ENCODE data around the gene FAM53B.

FAM53B gene

DNA sequence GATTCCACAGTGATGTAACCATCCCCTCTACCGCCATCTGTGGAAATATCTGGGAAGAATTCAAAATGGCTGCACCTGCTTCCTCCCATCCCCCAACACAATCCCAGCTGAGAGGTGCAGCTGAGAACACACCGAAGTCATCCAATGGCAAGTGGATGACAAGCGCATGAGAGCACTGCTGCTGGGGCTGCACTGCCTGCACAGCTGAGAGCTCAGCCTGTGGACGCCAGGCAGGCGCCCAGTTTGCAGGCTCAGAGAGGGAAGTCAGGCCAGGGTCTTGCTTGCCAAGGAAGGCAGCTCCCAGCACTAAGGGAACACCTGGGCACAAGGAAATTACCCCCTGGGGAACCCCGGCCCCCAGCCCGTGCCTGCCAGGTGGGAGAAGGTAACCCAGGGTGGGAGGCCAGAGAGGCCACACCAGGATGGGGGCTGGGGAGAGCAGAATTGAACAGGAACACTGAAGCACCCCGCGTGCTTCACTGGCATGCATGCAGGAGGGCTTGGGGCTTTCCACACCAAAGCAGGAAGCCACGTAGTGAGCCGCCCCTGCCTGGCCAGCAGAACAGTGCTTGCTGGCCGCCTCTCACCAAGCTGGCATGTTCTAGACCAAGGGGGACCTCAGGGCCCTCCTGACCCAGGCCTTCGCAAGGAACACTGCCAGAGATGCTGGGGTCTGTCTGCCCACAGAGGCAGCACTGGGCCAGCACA, 46.2 kb downstream of the FAM53B start:
- peak overlapping the region; percentile 81 for H3K27ac ChIP-seq (ENCODE audit: insufficient read depth, low read length, poor library complexity, severe bottlenecking)
- peaks cover 10% of the 10 kb centered on the region for H3K36me3 ChIP-seq (ENCODE audit: control insufficient read depth, insufficient read depth, low read length)
- peaks cover 93% of the 10 kb centered on the region for H3K4me1 ChIP-seq (ENCODE audit: control insufficient read depth, insufficient read depth, low read length, poor library complexity, severe bottlenecking)

DNA sequence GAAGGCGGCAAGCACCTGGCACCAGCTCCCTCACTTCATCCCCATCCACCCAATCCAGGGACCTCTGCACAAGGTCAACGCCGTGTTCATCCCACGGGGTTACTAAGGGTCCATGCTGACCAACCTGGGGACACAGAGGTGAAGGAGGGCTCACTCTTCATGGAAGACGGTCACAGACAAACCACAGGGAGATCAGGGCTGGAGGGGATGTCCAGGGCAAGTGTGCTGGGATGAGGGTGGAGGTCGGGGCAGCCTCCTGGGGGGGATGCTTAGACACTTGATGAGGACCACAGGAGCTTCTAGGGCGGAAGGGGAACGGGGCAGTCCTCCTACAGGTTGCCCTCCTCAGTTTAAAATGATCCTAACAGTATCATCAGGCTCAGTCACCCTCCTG, 46.7 kb downstream of the FAM53B start:
- Histone ChIP-seq H3K27ac (ENCODE audit: insufficient read depth, low read length, poor library complexity, severe bottlenecking) (peak overlapping the region; percentile 81), H3K4me3 (ENCODE audit: insufficient read depth, low read depth, low read length, poor library complexity, severe bottlenecking) (peak overlapping the region; percentile 44), H3K9me3 (ENCODE audit: control insufficient read depth, low read length) (no peaks in the 10 kb centered on the region), H3K27me3 (replicated peaks; ENCODE audit: control insufficient read depth, insufficient read depth, low read length, poor library complexity, severe bottlenecking) (no peaks in the 10 kb centered on the region), H3K36me3 (ENCODE audit: control insufficient read depth, insufficient read depth, low read length) (peaks cover 10% of the 10 kb centered on the region), H3K4me1 (ENCODE audit: control insufficient read depth, insufficient read depth, low read length, poor library complexity, severe bottlenecking) (peaks cover 87% of the 10 kb centered on the region)
- no peak for DNase-seq

More for the DNA sequence above, 46.2 kb downstream of the FAM53B start:
- H3K27me3 ChIP-seq (replicated peaks; ENCODE audit: control insufficient read depth, insufficient read depth, low read length, poor library complexity, severe bottlenecking): no peaks in the 10 kb centered on the region
- peak; percentile 38 to 43 (median 39) for DNase-seq
- peak overlapping the region; percentile 18 for H3K4me3 ChIP-seq (ENCODE audit: insufficient read depth, low read depth, low read length, poor library complexity, severe bottlenecking)
- H3K9me3 ChIP-seq (ENCODE audit: control insufficient read depth, low read length): no peaks in the 10 kb centered on the region

DNA sequence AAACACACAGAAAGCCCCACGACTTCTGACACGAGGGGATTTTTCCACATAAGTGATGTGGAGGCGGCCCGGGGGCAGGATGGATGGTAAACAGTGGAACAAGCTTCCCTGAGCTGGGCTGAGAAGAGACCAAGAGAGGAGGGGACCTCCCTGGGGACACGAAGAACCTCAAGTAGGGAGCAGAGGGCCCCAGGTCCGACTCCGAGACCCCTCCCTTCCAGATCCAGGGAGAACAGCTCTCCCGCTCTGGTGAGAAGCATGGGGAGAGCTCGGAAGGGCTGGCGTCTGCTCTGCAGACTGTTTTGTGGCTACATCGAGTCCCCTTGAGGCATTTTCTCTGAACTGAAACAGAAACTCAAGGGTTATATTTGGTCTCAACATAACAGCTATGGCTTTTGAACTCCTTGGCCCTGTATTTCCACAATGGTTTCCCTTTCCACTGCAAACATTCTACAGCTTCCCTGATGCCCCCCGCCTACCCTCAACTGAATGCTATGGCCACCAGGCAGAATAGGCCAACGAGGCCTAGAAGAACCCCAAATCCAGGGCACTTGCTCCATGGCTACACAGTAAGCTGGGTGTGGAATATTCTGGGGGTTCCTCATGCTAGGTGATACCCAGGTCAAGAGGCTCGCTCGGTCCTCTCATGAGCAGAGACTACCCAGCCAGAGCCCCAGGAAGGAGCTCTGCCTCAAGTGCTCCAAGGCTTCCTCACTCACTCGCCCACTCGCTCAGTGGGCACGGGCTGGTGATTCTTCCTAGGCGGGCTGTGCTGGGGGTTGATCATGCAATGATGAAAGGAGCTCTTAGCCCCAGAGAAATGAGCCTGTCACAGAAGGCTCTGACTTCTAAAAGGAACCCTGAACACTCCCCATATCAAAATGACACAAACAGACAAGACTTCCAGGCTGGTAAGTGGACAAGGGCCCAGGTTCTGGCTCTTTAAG, 47.5 kb downstream of the FAM53B start:
- no peak for DNase-seq
- H3K4me1 ChIP-seq (ENCODE audit: control insufficient read depth, insufficient read depth, low read length, poor library complexity, severe bottlenecking): peaks cover 85% of the 10 kb centered on the region
- H3K36me3 ChIP-seq (ENCODE audit: control insufficient read depth, insufficient read depth, low read length): peaks cover 10% of the 10 kb centered on the region
- H3K9me3 ChIP-seq (ENCODE audit: control insufficient read depth, low read length): no peaks in the 10 kb centered on the region
- H3K27me3 ChIP-seq (replicated peaks; ENCODE audit: control insufficient read depth, insufficient read depth, low read length, poor library complexity, severe bottlenecking): no peaks in the 10 kb centered on the region
- peak overlapping the region; percentile 81 for H3K27ac ChIP-seq (ENCODE audit: insufficient read depth, low read length, poor library complexity, severe bottlenecking)
- peak overlapping the region; percentile 44 for H3K4me3 ChIP-seq (ENCODE audit: insufficient read depth, low read depth, low read length, poor library complexity, severe bottlenecking)

DNA sequence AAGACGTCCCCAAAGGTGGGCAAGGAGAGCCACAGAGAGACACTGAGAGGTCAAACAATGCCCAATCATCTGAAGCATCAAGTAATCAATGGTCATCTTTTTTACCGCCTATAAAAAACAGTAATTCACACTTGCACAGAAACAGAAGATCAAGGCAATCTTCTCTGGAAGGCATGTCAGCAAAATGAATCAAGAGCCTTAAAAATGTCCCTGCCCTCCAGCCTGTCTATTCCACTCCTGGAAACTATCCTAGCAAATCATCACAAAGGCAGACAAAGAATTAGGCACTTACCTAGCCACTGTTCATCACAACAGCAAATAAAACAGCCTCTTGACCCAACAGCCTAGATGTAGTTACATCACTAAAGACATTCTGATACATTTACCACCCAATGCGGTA, 48.9 kb downstream of the FAM53B start:
- DNase-seq: no peak
- H3K27ac ChIP-seq (ENCODE audit: insufficient read depth, low read length, poor library complexity, severe bottlenecking): peak overlapping the region; percentile 81
- no peak overlapping the region for H3K4me3 ChIP-seq (ENCODE audit: insufficient read depth, low read depth, low read length, poor library complexity, severe bottlenecking)
- H3K9me3 ChIP-seq (ENCODE audit: control insufficient read depth, low read length): no peaks in the 10 kb centered on the region
- peaks cover 10% of the 10 kb centered on the region for H3K36me3 ChIP-seq (ENCODE audit: control insufficient read depth, insufficient read depth, low read length)
- no peaks in the 10 kb centered on the region for H3K27me3 ChIP-seq (replicated peaks; ENCODE audit: control insufficient read depth, insufficient read depth, low read length, poor library complexity, severe bottlenecking)
- peaks cover 74% of the 10 kb centered on the region for H3K4me1 ChIP-seq (ENCODE audit: control insufficient read depth, insufficient read depth, low read length, poor library complexity, severe bottlenecking)

DNA sequence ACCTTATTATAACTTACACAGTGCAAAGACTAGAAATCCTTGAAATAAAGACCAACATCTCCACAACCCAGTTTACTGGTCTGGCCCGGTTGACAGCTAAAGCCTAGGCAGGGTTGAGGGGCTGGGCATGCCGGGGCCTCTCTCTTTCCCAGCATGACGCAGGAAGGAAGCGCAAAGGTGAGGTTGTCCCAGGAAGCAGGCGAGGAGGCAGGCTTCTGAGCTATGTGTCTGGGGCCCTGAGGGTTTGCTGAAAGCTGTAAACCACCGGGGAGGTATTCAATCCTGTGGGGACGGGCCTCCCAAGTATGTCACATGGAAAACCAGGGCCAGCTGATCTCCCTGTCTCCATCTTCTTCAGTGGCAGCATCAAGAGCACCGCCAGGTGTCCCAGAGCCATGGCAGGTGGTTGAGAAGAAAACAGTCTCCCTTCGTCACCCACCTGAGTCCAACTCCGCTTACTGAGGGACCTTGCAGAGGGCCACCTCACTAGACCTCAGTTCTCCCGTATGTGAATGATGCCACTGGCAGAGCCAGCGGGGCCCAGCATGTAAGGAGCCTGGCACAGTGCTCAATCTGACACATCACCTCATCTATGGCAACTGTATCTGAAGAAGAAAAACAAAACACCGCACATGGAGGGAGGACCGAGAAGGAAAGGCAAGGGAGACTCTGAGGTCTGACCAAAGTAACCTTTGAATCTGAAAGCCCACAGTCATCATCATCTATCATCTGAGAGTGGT, 49.5 kb downstream of the FAM53B start:
- H3K27ac ChIP-seq (ENCODE audit: insufficient read depth, low read length, poor library complexity, severe bottlenecking): peak overlapping the region; percentile 81
- H3K27me3 ChIP-seq (replicated peaks; ENCODE audit: control insufficient read depth, insufficient read depth, low read length, poor library complexity, severe bottlenecking): no peaks in the 10 kb centered on the region
- H3K36me3 ChIP-seq (ENCODE audit: control insufficient read depth, insufficient read depth, low read length): peaks cover 10% of the 10 kb centered on the region
- H3K4me3 ChIP-seq (ENCODE audit: insufficient read depth, low read depth, low read length, poor library complexity, severe bottlenecking): no peak overlapping the region
- H3K9me3 ChIP-seq (ENCODE audit: control insufficient read depth, low read length): no peaks in the 10 kb centered on the region
- peaks cover 74% of the 10 kb centered on the region for H3K4me1 ChIP-seq (ENCODE audit: control insufficient read depth, insufficient read depth, low read length, poor library complexity, severe bottlenecking)
- peak in 1 of 3 donors; percentile 20 for DNase-seq

DNA sequence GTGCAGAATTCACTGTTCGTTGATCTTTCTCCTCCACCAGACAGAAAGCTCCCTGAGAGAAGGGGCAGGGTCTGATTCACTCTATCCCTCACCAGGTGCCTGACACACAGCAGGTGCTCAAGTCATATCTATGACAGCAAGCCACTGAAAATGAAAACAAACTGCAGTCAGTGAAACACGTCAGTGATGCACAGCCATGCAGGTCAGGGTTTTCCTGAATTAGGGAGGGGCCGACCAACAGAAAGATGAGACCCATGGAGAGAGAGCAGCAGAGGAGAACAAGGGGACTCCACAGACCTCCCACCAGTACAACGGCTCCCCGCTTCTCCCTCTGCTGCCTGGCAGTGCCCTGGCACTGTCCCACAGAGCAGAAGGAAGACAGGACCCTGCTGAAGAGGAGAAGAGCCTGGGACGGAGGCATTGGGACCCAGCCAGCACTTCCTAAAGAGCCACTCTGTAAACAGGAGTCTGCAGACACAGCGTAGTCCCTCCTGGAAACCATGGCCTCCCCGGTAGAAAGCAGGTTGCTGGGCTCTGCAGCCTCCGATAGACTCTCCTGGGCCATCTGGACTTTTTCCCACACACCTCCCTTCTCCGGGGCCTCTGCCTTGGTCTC, 50.3 kb downstream of the FAM53B start:
- H3K4me3 ChIP-seq (ENCODE audit: insufficient read depth, low read depth, low read length, poor library complexity, severe bottlenecking): no peak overlapping the region
- H3K36me3 ChIP-seq (ENCODE audit: control insufficient read depth, insufficient read depth, low read length): peaks cover 10% of the 10 kb centered on the region
- H3K4me1 ChIP-seq (ENCODE audit: control insufficient read depth, insufficient read depth, low read length, poor library complexity, severe bottlenecking): peaks cover 74% of the 10 kb centered on the region
- no peaks in the 10 kb centered on the region for H3K9me3 ChIP-seq (ENCODE audit: control insufficient read depth, low read length)
- DNase-seq: peak in 1 of 3 donors; percentile 35
- no peaks in the 10 kb centered on the region for H3K27me3 ChIP-seq (replicated peaks; ENCODE audit: control insufficient read depth, insufficient read depth, low read length, poor library complexity, severe bottlenecking)
- H3K27ac ChIP-seq (ENCODE audit: insufficient read depth, low read length, poor library complexity, severe bottlenecking): peak overlapping the region; percentile 81

DNA sequence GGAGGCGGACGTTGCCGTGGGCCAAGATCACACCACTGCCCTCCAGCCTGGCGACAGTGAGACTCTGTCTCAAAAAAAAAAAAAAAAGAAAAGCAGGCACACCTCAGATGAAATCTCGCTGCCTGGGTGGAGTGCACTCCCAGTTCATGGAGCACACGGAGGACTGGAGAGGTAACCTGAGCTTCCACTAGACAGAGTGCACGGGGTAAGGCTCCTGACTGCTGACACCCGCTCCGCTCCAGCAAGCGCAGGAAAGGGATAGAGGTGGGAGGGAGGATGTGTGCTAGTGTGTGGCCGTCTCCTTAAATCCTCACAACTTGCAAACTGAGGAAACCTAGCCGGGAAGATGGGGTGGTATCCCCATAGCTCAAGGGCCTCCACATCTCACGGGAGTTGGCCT, 50.8 kb downstream of the FAM53B start:
- H3K27ac ChIP-seq (ENCODE audit: insufficient read depth, low read length, poor library complexity, severe bottlenecking): peak overlapping the region; percentile 81
- peaks cover 74% of the 10 kb centered on the region for H3K4me1 ChIP-seq (ENCODE audit: control insufficient read depth, insufficient read depth, low read length, poor library complexity, severe bottlenecking)

DNA sequence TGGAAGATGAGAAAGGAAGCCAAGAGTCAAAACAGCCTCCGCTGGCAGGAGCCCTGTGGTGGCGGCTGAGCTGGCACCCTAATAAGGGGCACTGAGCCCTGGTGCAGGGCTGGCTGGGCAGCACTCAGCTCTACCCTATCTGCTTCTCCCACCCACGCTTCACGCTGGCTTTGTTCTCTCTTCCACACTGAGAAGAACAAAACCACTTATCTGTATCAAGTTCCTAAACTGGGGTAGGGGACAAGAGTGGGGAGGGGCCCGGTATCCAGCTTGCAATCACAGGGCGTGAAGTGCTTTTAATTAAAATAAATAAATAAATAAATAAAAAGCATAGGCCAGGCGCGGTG, 52.1 kb downstream of the FAM53B start:
- no peaks in the 10 kb centered on the region for H3K9me3 ChIP-seq (ENCODE audit: control insufficient read depth, low read length)
- no peaks in the 10 kb centered on the region for H3K27me3 ChIP-seq (replicated peaks; ENCODE audit: control insufficient read depth, insufficient read depth, low read length, poor library complexity, severe bottlenecking)
- peaks cover 17% of the 10 kb centered on the region for H3K36me3 ChIP-seq (ENCODE audit: control insufficient read depth, insufficient read depth, low read length)
- H3K27ac ChIP-seq (ENCODE audit: insufficient read depth, low read length, poor library complexity, severe bottlenecking): no peak overlapping the region
- no peak for DNase-seq
- H3K4me1 ChIP-seq (ENCODE audit: control insufficient read depth, insufficient read depth, low read length, poor library complexity, severe bottlenecking): peaks cover 64% of the 10 kb centered on the region
- no peak overlapping the region for H3K4me3 ChIP-seq (ENCODE audit: insufficient read depth, low read depth, low read length, poor library complexity, severe bottlenecking)

More for the DNA sequence above, 50.8 kb downstream of the FAM53B start:
- Histone ChIP-seq H3K9me3 (ENCODE audit: control insufficient read depth, low read length) (no peaks in the 10 kb centered on the region), H3K27me3 (replicated peaks; ENCODE audit: control insufficient read depth, insufficient read depth, low read length, poor library complexity, severe bottlenecking) (no peaks in the 10 kb centered on the region), H3K36me3 (ENCODE audit: control insufficient read depth, insufficient read depth, low read length) (peaks cover 13% of the 10 kb centered on the region), H3K4me3 (ENCODE audit: insufficient read depth, low read depth, low read length, poor library complexity, severe bottlenecking) (no peak overlapping the region)
- no peak for DNase-seq

DNA sequence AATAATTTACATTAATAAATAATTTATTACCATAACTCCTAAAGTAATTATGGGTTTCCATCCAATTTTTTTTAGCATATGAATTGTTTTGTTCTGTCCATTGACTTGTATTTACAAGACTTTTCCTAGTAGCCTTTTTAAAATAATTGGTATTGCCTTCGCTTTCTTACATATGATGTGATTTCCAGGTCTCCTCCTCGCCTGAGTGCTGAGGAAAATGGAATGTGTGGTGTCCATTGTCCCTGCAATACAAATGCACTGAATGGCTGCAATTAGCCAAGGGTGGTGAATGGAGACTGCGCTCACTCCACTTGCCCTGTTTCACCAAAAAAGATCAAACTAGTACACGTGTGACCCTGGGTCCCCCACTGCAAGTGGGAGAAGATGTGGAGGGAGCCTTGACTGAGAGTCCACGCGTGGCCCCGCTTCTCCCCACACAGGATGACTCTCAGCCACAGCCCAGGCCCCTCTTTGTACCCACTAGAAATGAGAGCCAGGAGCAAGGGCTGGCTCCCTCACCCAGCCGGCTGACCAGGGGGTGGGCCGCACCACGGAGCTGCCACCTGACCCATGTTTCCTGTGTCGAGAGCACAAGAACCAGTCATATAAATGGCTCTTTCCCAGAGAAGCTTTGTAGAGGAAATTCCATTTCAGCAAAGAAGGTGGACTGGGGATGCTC, 52.6 kb downstream of the FAM53B start:
- Histone ChIP-seq H3K9me3 (ENCODE audit: control insufficient read depth, low read length) (no peaks in the 10 kb centered on the region), H3K4me1 (ENCODE audit: control insufficient read depth, insufficient read depth, low read length, poor library complexity, severe bottlenecking) (peaks cover 59% of the 10 kb centered on the region), H3K36me3 (ENCODE audit: control insufficient read depth, insufficient read depth, low read length) (peaks cover 17% of the 10 kb centered on the region), H3K4me3 (ENCODE audit: insufficient read depth, low read depth, low read length, poor library complexity, severe bottlenecking) (no peak overlapping the region), H3K27ac (ENCODE audit: insufficient read depth, low read length, poor library complexity, severe bottlenecking) (no peak overlapping the region), H3K27me3 (replicated peaks; ENCODE audit: control insufficient read depth, insufficient read depth, low read length, poor library complexity, severe bottlenecking) (no peaks in the 10 kb centered on the region)
- DNase-seq: no peak
